ENCODE results near the gene PRR35.

Gene PRR35

DNA sequence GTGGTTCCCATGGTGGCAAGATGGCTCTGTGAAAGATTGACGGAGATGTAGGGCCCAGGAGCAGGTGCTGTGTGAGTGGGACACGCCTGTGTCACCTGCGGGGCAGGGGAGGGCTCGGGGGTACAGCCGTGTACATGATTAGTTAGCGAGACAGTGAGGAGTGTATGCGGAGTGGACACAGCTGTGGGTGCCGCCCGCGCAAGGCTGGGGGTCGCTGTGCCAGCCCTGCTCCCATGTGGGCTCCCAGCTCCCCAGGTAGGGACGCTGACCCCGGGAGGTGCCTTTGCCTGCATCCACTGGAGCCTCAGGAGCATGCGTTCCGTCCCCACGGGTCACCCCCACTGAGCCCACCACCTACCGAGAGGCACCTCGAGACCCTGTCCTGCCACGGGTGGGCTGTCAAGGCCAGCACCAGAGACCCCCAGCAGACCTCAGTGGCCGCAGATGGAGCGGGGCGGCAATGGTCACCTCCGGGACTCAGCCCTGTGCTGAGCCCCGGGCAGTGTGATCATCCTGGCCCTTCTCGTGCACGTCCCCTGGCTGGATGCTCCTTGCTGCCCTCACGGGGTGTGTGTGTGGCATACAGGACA lies 25.2 kb upstream of the PRR35 start:
- Mint-ChIP-seq H3K36me3 (no peaks in the 10 kb centered on the region), H3K4me1 (ENCODE audit: low read depth) (peaks cover 3% of the 10 kb centered on the region), H3K27ac (no peak overlapping the region), H3K4me3 (no peak overlapping the region), H3K9me3 (ENCODE audit: low read depth) (no peaks in the 10 kb centered on the region), H3K27me3 (no peaks in the 10 kb centered on the region)

DNA sequence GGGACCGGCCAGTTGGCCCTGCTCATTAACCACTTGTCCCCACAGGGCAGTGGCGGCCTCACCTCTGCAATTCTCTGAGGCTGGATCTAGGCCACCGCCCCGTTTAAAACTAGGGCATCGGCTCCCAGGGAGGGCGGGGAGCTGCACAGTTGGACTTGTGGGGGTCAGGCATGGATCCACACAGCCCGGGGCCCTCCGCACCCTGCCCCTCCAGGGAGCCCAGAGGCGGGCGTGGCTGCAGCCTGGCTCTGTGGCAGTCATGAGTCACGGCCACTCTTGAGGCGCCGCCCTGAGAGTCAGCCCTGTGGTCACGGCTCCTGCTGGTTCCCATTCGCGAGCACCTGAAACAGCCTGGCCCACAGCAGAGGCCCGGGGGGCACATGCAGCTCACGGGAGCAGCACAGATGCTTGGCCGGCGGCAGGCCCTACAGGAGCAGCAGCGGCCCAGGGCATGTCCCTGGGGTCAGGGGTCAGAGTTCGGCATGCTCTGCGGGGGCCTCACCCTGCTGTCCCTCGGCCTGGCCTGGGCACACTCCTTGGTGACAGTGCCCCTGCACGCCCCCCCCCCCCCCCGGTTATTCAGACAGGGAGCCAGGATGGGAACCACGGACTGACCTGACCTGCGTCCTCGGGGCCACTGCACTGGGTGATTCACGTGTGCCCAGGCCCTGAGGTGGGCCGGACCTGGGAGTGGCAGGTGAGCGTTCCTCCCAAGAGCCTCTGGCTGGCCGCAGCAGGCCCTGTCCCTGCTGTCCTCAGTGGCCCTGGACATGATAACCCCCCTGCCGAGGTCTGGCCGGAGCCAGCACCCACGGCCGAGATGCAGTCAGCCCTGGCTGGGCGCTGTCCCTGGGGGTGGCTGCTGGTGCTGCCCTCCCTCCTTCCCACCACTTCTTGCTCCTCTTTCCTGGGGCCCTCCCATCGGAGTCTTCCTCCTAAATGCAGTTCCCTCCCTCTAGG lies 24.5 kb upstream of the PRR35 start:
- Mint-ChIP-seq H3K27me3 (no peaks in the 10 kb centered on the region), H3K9me3 (ENCODE audit: low read depth) (no peaks in the 10 kb centered on the region), H3K36me3 (no peaks in the 10 kb centered on the region), H3K27ac (no peak overlapping the region), H3K4me3 (no peak overlapping the region), H3K4me1 (ENCODE audit: low read depth) (no peaks in the 10 kb centered on the region)

DNA sequence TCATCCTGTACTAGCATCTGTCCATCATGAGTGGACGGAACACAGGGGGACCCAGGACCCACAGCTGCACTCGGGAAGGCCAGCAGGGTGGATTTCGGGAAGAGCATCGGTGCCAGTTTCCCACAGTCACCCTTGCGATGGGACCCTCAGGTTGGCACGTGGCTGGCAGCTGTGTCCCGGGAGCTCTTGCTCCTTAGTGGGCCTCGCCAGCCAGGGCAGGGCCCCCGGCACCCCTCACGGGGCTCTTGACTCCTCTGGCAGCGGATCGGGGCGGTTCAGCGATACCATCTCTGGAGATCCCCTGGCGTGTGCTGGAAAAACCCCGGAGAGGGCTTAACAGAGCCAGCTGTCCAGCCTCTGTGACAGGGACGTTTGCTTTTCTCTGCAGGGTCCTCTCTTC lies 23.4 kb upstream of the PRR35 start:
- Mint-ChIP-seq H3K9me3 (ENCODE audit: low read depth) (no peaks in the 10 kb centered on the region), H3K4me1 (ENCODE audit: low read depth) (no peaks in the 10 kb centered on the region), H3K4me3 (no peak overlapping the region), H3K36me3 (no peaks in the 10 kb centered on the region), H3K27me3 (no peaks in the 10 kb centered on the region), H3K27ac (no peak overlapping the region)

DNA sequence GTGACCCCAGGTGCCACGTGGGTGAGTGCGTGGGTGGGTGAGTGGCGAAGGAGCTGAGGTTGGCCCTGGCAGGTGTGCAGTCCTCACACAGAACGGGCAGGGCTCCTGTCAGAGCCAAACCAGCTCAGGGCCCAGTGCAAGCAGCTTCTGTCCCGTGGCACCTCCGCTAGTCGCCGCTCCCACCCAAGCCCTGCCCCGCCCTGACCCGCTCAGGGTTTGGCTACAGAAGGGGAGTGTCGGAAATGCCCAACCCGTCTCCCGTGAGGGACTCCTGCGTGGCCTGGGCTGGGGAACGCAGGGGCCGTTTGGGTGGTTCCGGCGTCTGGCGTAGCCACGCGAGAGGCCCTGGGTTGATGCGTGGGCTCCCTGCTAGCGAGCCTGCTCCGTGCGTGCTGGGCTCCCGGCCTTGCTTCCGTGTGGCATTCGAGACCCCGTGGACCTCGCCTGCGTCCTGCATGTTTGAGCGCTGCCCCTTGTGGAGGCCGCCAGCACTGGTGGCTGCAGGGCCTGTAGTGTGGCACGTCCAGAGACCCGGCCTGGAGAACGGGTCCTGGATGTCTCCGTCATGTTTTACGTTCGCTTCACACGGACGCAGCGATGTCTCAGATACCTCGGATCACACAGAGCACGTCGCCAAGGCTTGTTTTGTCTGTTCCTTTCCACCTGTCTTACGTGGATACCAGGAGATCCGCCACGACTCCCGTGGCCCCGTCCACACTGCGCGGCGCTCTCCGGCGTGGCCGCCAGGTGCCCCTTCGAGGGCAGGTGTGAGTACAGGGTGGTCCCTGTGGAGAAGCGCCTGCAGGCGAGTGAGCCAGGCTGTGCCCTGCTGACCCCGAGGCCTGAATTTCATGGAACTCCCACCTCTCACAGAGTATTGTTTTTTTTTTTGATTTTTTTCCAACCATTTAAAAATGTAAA lies 22.5 kb upstream of the PRR35 start:
- H3K27me3 Mint-ChIP-seq = no peaks in the 10 kb centered on the region
- no peak overlapping the region for H3K4me3 Mint-ChIP-seq
- H3K4me1 Mint-ChIP-seq (ENCODE audit: low read depth) = no peaks in the 10 kb centered on the region
- no peaks in the 10 kb centered on the region for H3K36me3 Mint-ChIP-seq
- H3K9me3 Mint-ChIP-seq (ENCODE audit: low read depth) = no peaks in the 10 kb centered on the region
- no peak overlapping the region for H3K27ac Mint-ChIP-seq

DNA sequence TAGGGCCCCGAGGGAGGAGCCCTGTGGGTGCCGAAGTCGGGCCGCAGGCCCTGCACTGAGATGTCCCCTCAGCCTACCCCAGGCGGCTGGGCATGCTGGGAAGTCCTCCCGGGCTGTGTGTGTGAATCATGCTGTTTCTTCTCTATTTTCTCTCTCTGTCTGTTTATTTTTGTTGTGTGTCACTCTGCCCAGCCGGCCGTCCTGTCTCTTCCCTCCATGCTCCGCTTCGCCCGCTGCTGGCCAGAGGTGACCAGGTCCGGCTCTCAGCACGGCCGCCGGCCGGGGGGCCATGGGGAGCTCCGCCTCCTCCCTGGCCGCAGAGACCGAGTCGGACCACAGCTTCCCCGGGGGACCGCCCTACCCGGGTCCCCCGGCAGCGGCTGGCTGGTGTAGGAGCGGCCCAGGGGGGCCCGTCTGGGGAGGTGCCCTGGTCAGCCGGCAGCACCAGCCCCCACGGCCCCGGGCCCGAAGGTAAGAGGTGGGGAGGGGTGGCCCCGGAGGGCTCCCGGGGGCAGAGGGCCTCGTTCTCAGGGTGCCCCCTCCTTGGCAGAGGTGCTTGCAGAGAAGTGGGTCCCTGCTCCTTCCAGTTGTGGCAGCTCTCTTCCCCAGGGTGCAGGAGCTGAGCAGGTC lies 20.2 kb upstream of the PRR35 start:
- Mint-ChIP-seq H3K4me3 (no peak overlapping the region), H3K36me3 (no peaks in the 10 kb centered on the region), H3K9me3 (ENCODE audit: low read depth) (no peaks in the 10 kb centered on the region), H3K4me1 (ENCODE audit: low read depth) (peaks cover 1% of the 10 kb centered on the region), H3K27ac (no peak overlapping the region), H3K27me3 (no peaks in the 10 kb centered on the region)

DNA sequence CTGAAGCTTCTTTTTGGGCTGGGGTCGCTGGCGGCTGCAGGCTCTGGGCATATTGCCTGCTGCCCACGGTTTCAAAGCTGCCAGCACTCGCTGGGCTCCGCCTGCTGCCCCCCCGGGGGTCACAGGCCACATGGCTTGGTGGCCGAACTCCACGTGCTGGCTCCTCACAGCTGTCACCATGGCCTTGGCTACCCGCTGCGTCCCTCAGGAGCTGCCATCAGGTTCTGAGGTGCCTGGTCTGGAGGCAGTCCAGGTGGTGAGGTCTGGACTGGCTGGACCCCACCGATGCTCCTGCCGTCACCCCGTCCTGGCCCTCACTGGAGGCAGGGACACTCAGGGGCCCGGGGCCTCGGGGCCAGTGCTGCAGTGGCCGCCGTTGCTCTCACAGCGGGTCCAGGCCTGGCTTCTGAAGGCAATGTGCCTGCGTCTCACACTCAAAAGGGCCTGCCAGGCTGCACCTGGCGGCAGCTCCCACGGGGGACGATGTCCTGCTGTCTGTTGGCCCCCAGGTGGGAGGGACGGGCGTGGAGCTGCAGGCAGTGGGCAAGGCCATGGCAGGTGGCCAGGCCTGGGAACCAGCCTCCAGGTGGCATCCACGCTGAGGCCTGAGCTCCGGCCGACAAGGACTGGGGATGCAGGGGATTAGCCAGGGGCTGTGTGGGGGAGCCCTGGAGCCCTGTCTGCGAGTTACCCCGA lies 19.4 kb upstream of the PRR35 start:
- Mint-ChIP-seq H3K27ac (no peak overlapping the region), H3K27me3 (no peaks in the 10 kb centered on the region), H3K4me3 (no peak overlapping the region)

DNA sequence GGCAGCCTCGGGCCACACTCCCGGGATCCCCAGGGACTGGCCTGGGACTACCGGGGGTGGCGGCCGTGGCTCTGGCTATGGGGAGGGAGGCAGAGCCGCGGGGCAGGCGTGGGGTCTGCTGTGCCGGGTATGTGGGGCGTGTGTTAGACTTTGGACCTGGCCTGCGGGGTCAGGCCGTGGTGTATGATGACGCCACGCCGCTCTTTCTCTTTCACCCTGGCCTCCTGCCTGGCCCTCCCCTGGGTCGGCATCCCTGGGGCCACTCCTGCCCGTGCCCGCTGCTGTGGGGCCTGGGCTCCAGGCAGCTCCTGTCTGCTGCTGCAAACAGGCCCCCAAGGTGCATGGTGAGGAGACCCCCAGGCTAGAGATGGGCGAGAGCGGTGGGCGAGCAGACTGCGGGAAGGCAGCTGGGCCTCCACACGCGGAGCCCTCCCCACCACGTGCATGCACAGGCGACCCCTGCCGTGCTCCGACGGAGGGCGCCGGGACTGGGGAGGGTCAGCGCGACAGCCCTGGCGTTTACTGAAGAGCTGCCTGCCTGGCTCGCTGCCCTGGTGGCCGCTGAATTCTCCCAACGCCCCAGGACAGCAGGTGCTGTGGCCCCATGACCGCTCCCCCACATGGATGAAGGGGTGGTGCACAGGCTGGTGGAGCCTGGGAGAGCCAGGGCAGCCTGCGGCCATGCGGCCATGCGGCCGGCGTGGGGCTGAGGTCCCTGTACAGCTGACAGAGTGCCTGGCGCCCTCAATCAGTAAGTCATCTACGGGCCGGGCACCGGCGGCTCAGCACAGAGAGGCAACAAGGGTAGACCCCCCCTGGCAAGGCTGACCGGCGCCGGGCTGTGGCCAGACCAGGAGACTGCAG lies 16.7 kb upstream of the PRR35 start:
- H3K4me1 Mint-ChIP-seq (ENCODE audit: low read depth) = peaks cover 1% of the 10 kb centered on the region
- no peaks in the 10 kb centered on the region for H3K36me3 Mint-ChIP-seq
- no peaks in the 10 kb centered on the region for H3K9me3 Mint-ChIP-seq (ENCODE audit: low read depth)
- no peaks in the 10 kb centered on the region for H3K27me3 Mint-ChIP-seq
- no peak overlapping the region for H3K4me3 Mint-ChIP-seq
- no peak overlapping the region for H3K27ac Mint-ChIP-seq

More for the DNA sequence above, 19.4 kb upstream of the PRR35 start:
- peaks cover 1% of the 10 kb centered on the region for H3K4me1 Mint-ChIP-seq (ENCODE audit: low read depth)
- H3K36me3 Mint-ChIP-seq = no peaks in the 10 kb centered on the region
- no peaks in the 10 kb centered on the region for H3K9me3 Mint-ChIP-seq (ENCODE audit: low read depth)

DNA sequence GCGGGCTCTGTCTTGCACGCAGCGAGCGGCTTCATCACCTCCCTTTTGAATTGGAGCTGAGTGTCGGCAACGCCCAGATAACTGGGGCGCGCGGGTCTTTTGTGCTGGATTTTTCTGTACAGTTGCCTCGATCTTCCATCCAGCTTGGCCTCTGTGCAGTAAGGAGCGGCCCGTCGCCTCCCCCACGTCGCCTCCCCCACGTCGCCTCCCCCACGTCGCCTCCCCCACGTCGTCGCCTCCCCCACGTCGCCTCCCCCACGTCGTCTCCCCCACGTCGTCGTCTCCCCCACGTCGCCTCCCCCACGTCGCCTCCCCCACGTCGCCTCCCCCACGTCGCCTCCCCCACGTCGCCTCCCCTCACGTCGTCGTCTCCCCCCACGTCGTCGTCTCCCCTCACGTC lies 15.7 kb upstream of the PRR35 start:
- Mint-ChIP-seq H3K9me3 (ENCODE audit: low read depth) (no peaks in the 10 kb centered on the region), H3K4me3 (no peak overlapping the region), H3K36me3 (no peaks in the 10 kb centered on the region), H3K27me3 (no peaks in the 10 kb centered on the region), H3K4me1 (ENCODE audit: low read depth) (peaks cover 1% of the 10 kb centered on the region), H3K27ac (no peak overlapping the region)

DNA sequence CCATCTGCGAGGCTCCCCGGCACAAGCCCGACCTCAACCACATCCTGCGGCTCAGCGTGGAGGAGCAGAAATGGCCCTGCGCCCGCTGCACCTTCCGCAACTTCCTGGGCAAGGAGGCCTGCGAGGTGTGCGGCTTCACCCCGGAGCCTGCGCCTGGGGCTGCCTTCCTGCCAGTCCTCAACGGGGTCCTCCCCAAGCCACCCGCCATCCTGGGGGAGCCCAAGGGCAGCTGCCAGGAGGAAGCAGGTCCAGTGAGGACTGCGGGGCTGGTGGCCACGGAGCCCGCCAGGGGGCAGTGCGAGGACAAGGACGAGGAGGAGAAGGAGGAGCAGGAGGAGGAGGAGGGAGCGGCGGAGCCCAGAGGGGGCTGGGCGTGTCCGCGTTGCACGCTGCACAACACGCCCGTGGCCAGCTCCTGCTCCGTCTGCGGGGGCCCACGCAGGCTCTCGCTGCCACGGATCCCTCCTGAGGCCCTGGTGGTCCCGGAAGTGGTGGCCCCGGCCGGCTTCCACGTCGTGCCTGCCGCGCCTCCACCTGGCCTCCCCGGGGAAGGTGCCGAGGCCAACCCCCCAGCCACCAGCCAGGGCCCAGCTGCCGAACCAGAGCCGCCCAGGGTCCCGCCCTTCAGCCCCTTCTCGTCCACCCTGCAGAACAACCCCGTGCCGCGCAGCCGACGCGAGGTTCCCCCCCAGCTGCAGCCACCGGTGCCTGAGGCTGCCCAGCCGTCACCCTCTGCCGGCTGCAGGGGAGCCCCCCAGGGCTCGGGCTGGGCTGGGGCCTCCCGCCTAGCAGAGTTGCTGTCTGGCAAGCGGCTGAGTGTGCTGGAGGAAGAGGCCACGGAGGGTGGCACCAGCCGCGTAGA lies 13.1 kb upstream of the PRR35 start:
- H3K36me3 Mint-ChIP-seq = no peaks in the 10 kb centered on the region
- H3K9me3 Mint-ChIP-seq (ENCODE audit: low read depth) = no peaks in the 10 kb centered on the region
- no peak overlapping the region for H3K27ac Mint-ChIP-seq
- H3K4me3 Mint-ChIP-seq = no peak overlapping the region
- no peaks in the 10 kb centered on the region for H3K27me3 Mint-ChIP-seq
- peaks cover 1% of the 10 kb centered on the region for H3K4me1 Mint-ChIP-seq (ENCODE audit: low read depth)

DNA sequence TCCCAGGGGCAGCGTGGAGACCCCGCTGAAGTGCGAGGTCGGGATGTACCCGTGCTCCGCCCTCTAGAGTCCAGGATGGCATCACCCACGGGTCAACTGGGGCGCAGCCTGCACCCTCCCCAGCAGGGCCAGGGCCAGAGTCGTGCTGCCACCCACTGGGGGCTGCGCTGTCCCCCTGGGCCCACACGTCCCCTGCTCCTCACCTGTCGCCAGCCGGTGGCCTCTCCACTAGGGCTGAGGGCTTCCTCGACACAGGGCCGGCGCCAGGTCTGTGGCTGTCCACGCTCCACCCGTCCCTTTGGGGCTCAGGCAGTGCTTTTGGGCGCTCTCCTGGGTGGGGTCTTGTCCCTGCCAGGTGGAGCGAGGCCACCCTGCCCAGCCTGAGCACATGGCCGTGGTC lies 11.6 kb upstream of the PRR35 start:
- Mint-ChIP-seq H3K36me3 (no peaks in the 10 kb centered on the region), H3K27ac (no peak overlapping the region), H3K27me3 (no peaks in the 10 kb centered on the region), H3K9me3 (ENCODE audit: low read depth) (no peaks in the 10 kb centered on the region), H3K4me3 (no peak overlapping the region), H3K4me1 (ENCODE audit: low read depth) (peaks cover 1% of the 10 kb centered on the region)

DNA sequence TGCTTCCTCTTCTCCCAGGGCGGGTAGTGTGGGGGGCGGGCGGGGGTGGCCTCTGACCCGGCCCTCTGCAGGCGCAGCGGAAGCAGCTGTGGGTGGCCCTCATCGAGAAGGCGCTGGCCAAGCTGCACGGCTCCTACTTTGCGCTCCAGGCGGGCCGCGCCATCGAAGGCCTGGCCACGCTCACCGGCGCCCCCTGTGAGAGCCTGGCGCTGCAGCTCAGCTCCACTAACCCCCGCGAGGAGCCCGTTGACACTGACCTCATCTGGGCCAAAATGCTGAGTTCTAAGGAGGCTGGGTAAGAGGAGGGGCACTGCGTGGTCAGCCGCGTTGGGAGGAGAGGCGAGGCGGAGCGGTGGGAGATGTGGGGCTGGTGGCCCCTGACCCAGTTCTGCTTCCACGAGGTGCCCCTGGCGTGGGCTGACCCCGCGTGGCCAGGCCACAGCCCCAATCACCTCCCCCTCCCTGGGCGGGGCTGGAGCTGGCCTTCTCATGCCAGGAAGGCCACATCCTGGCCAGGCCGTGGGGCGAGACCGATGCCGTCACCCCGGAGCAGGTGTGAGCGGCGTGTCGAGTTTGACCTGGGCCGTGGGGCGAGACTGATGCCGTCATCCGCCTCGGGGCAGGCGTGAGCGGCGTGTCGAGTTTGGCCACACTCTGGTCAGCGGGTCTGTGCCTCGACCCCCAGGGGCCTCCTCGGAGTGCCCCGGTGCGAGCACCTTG lies 10.5 kb upstream of the PRR35 start:
- no peaks in the 10 kb centered on the region for H3K27me3 Mint-ChIP-seq
- no peak overlapping the region for H3K4me3 Mint-ChIP-seq
- H3K9me3 Mint-ChIP-seq (ENCODE audit: low read depth) = no peaks in the 10 kb centered on the region
- H3K27ac Mint-ChIP-seq = no peak overlapping the region
- H3K4me1 Mint-ChIP-seq (ENCODE audit: low read depth) = peaks cover 1% of the 10 kb centered on the region
- no peaks in the 10 kb centered on the region for H3K36me3 Mint-ChIP-seq

DNA sequence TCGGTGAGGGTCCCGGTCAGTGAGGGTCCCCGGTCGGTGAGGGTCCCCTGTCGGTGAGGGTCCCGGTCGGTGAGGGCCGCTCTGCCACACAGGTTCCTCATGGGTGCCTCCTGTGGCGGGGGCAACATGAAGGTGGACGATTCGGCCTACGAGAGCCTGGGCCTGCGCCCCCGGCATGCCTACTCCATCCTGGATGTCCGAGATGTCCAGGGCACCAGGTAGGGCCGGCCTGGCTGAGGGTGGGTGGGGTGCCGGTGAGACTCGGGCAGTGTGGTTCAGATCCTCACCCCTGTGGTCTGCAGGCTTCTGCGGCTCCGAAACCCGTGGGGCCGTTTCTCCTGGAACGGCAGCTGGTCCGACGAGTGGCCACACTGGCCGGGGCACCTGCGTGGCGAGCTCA lies 9.0 kb upstream of the PRR35 start:
- Mint-ChIP-seq H3K36me3 (no peaks in the 10 kb centered on the region), H3K27ac (no peak overlapping the region), H3K9me3 (ENCODE audit: low read depth) (no peaks in the 10 kb centered on the region), H3K27me3 (no peaks in the 10 kb centered on the region), H3K4me3 (no peak overlapping the region), H3K4me1 (ENCODE audit: low read depth) (no peaks in the 10 kb centered on the region)

Measured in activated naive CD8-positive, alpha-beta T cell (primary cell).